Right lobe of liver (tissue), 6 donors: Measurements from ENCODE around the gene STK17B. TPM values are rescaled to one million over a fixed set of nuclear protein-coding genes. Genes with fewer than 3 reads are reported as not detected.

ENCODE experiments used
- ATAC-seq, 4 donors: fragments of 200-7000 bp; cut with Tn5 transposase; one replicate each; pipeline ENCODE4 v1.9.1; 2020; ENCODE audit warnings: mild to moderate bottlenecking in 4 of 4, moderate library complexity in 4 of 4
- DNase-seq, 3 donors: peaks; one replicate each; pipeline ENCODE4 v3.0.0-alpha.2; 2020
- H3K27ac ChIP-seq, 3 donors: fragments of 200-600 bp; one replicate each; pipeline ENCODE4 v1.8.0; 2022
- H3K27me3 ChIP-seq, 2 donors: fragments of 200-600 bp; one replicate each; pipeline ENCODE4 v1.8.0; 2022
- H3K36me3 ChIP-seq, 4 donors: fragments of 200-600 bp; sonication (generic) in 1 of 4; one replicate each; pipeline versions ENCODE4 v1.5.1 to v1.8.0; 2017 to 2022; ENCODE audit warnings: control low read depth in 1 of 4
- H3K4me1 ChIP-seq, 4 donors: fragments of 200-600 bp; sonication (generic) in 1 of 4; one replicate each; pipeline versions ENCODE4 v1.5.1 to v1.8.0; 2017 to 2022; ENCODE audit warnings: control low read depth in 1 of 4
- H3K4me3 ChIP-seq, 3 donors: fragments of 200-600 bp; one replicate each; pipeline ENCODE4 v1.8.0; 2022
- H3K9me3 ChIP-seq, 4 donors: fragments of 200-600 bp; sonication (generic) in 1 of 4; one replicate each; pipeline versions ENCODE4 v1.5.1 to v1.8.0; 2017 to 2022; ENCODE audit warnings: control low read depth in 1 of 4
- CTCF ChIP-seq, 4 donors: fragments of 200-600 bp in 3 of 4; fragments of 450-650 bp in 1 of 4; IDR thresholded peaks; one replicate each; pipeline versions ENCODE4 v1.5.1 to v1.8.0; 2016 to 2022; ENCODE audit warnings: antibody characterized with exemption in 4 of 4, mild to moderate bottlenecking in 2 of 4
- POLR2A ChIP-seq: fragments of 450-650 bp; IDR thresholded peaks from one replicate; pipeline ENCODE4 v1.6.1; 2017; ENCODE audit warnings: antibody characterized with exemption, mild to moderate bottlenecking
- WGBS: methylation state at CpG from one replicate; pipeline ENCODE4 v1.1.6; 2018; ENCODE audit warnings: low coverage, low lambda C conversion rate; ENCODE audit not compliant: insufficient coverage; ENCODE audit errors: missing lambda C conversion rate; 5-methylcytosine and 5-hydroxymethylcytosine counted together
- intact Hi-C, 2 donors: fragments of 100-400 bp; cut with DNase I; formaldehyde crosslinking; loops; one replicate each; pipeline versions ENCODE4 v1.11.2 to v1.14.1; 2022
- total RNA-seq, 6 experiments: library from RNA; depleted of rRNA in 2 of 6; stranded (reverse); fragments of >200 nt in 2 of 6; fragmentation: NEBNext Ultra II Directional in 3 of 6; extraction: Animal tissue kit (Norgen Biotek cat#: 25700) in 3 of 6; gene quantifications; one replicate each; pipeline versions ENCODE4 v1.1.0 to v1.2.4, GENCODE V29; 2016 to 2023
- donor health status: DM: no; HTN: yes; CAD: no.
- donor health status: DM: no; HTN: no; CAD: no.
- donor health status: DM: no; HTN: no; CAD: no.
- donor health status: DM: no; HTN: yes; CAD: no.
- donor health status: DM: no; HTN: yes; CAD: no.

Gene STK17B
- total RNA-seq, 6 experiments from 2014 or later = 1.7 to 8.7 (median 5.1) TPM

GRCh38 chr2:196144513-196145126 is 26.8 kb downstream of the STK17B start:
- no peaks in the 10 kb centered on the region for H3K36me3 ChIP-seq
- WGBS = 81% methylated on average over 5 of the region's 5 CpGs
- intact Hi-C loops = no loop called here

GRCh38 chr2:196143730-196144131 is 27.6 kb downstream of the STK17B start:
- intact Hi-C loops = no loop called here
- no peaks in the 10 kb centered on the region for H3K9me3 ChIP-seq
- H3K36me3 ChIP-seq = no peaks in the 10 kb centered on the region
- ATAC-seq (no peak), DNase-seq (no peak)
- H3K4me3 ChIP-seq = no peak overlapping the region
- H3K27me3 ChIP-seq = no peaks in the 10 kb centered on the region
- no peaks in the 10 kb centered on the region for H3K4me1 ChIP-seq
- H3K27ac ChIP-seq = no peak overlapping the region
- no peak for TF ChIP-seq POLR2A
- TF ChIP-seq CTCF (IDR thresholded peaks at IDR 0.05) = no peak
- WGBS = 88% methylated on average over 4 of the region's 4 CpGs

More at GRCh38 chr2:196144513-196145126, 26.8 kb downstream of the STK17B start:
- no peak for ATAC-seq
- H3K9me3 ChIP-seq = no peaks in the 10 kb centered on the region
- H3K27me3 ChIP-seq = no peaks in the 10 kb centered on the region
- DNase-seq = no peak
- H3K27ac ChIP-seq = no peak overlapping the region
- no peak overlapping the region for H3K4me3 ChIP-seq
- H3K4me1 ChIP-seq = no peaks in the 10 kb centered on the region
- TF ChIP-seq CTCF (IDR thresholded peaks at IDR 0.05) (no peak), POLR2A (no peak)

GRCh38 chr2:196142825-196143224 is 28.6 kb downstream of the STK17B start:
- 67% methylated on average over 1 of the region's 1 CpG for WGBS
- H3K4me3 ChIP-seq = no peak overlapping the region
- H3K4me1 ChIP-seq = no peaks in the 10 kb centered on the region
- no peak for TF ChIP-seq POLR2A
- DNase-seq = no peak
- intact Hi-C loops = no loop called here
- ATAC-seq = no peak
- no peaks in the 10 kb centered on the region for H3K27me3 ChIP-seq
- no peaks in the 10 kb centered on the region for H3K9me3 ChIP-seq
- no peak overlapping the region for H3K27ac ChIP-seq
- H3K36me3 ChIP-seq = no peaks in the 10 kb centered on the region

DNA sequence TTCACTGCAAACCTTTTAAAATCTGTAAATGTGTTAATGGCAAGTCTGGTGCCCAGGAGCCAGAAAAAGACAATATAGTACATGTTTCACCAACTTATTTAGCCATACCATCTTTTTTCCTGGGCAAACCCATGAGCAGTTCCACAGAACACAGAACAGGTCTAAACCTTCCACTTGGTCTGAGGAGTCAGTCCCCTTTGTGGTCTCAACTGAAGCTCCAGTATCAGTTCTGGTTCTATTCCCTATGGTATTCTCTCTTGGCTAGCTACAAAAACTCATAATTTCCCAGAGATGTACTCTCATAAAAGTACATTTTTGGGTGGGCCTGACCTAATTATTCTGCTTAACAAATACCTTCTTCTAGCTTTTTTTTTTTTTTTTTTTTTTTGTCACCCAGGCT is 31.2 kb downstream of the STK17B start:
- Histone ChIP-seq H3K36me3 (peaks cover 0 to 6% (median 0%) of the 10 kb centered on the region in 4 donors), H3K4me3 (no peak overlapping the region), H3K9me3 (no peaks in the 10 kb centered on the region), H3K27ac (no peak overlapping the region), H3K4me1 (no peaks in the 10 kb centered on the region), H3K27me3 (no peaks in the 10 kb centered on the region)
- no peak for TF ChIP-seq POLR2A
- no peak for TF ChIP-seq CTCF (IDR thresholded peaks at IDR 0.05)
- no peak for DNase-seq
- no peak for ATAC-seq
- intact Hi-C loops = no loop called here

- Histone ChIP-seq H3K27ac (no peak overlapping the region), H3K4me3 (no peak overlapping the region), H3K27me3 (no peaks in the 10 kb centered on the region), H3K4me1 (no peaks in the 10 kb centered on the region), H3K36me3 (peaks cover 0 to 6% (median 0%) of the 10 kb centered on the region in 4 donors), H3K9me3 (no peaks in the 10 kb centered on the region)
- 90% methylated on average over 2 of the region's 2 CpGs for WGBS
- ATAC-seq (no peak), DNase-seq (no peak)
- intact Hi-C loops = no loop called here
- TF ChIP-seq POLR2A (no peak), CTCF (IDR thresholded peaks at IDR 0.05) (no peak)
Observed at GRCh38 chr2:196137271-196137670, 34.1 kb downstream of the STK17B start.
